IMR-90 (cell line): ENCODE measurements around the gene SPATA31D4. TPM values are rescaled to one million over a fixed set of nuclear protein-coding genes. Genes with fewer than 3 reads are reported as not detected.

Experiments
- ATAC-seq: fragments of 200-7000 bp; cut with Tn5 transposase; 2 replicates; pipeline ENCODE4 v1.9.1; 2020; ENCODE audit warnings: low read depth, mild to moderate bottlenecking, moderate library complexity
- BruUV-seq: library from RNA; stranded (reverse); fragments of 400-500 nt; replicated peaks from 2 replicates; lab custom pipeline; 2021; lab: Mats Ljungman, UMichigan
- CTCF ChIA-PET: fragments of 300-600 bp; formaldehyde crosslinking; extraction: SDS; loops from one replicate; lab custom pipeline; 2021; ENCODE audit warnings: antibody characterized with exemption; lab: Yijun Ruan, JAX
- POLR2A ChIA-PET: fragments of 300-600 bp; sonication (Branson Sonifier 250); formaldehyde crosslinking; loops from one replicate; lab custom pipeline; 2022; ENCODE audit warnings: antibody characterized with exemption; ENCODE audit not compliant: unreplicated experiment; lab: Charles Lee
- DNase-seq: peaks from one replicate; pipeline ENCODE4 v3.0.0; 2013
- H2AFZ ChIP-seq: replicated peaks from 2 replicates; pipeline ENCODE3; 2013; ENCODE audit warnings: low read length, mild to moderate bottlenecking; ENCODE audit not compliant: poor library complexity
- H2AK5ac ChIP-seq: 2 replicates; pipeline ENCODE4 v1.6.1; 2013; ENCODE audit warnings: low read depth, low read length, inconsistent platforms
- H2AK9ac ChIP-seq: replicated peaks from 2 replicates; pipeline ENCODE3; 2013; ENCODE audit warnings: mild to moderate bottlenecking, low read depth, low read length, moderate library complexity; ENCODE audit not compliant: poor library complexity
- H2BK120ac ChIP-seq: 2 replicates; pipeline ENCODE4 v1.6.1; 2013; ENCODE audit warnings: low read depth, low read length, inconsistent platforms
- H2BK15ac ChIP-seq: 3 replicates; pipeline ENCODE4 v1.6.1; 2013; ENCODE audit warnings: low read depth, low read length, inconsistent platforms
- H2BK20ac ChIP-seq: 2 replicates; pipeline ENCODE4 v1.6.1; 2013; ENCODE audit warnings: low read depth, mild to moderate bottlenecking, inconsistent platforms, low read length, moderate library complexity
- H2BK5ac ChIP-seq: 2 replicates; pipeline ENCODE4 v1.6.1; 2013; ENCODE audit warnings: mild to moderate bottlenecking, low read depth, low read length, inconsistent platforms; ENCODE audit not compliant: poor library complexity, severe bottlenecking
- H3K14ac ChIP-seq: replicated peaks from 2 replicates; pipeline ENCODE4 v1.6.1; 2013; ENCODE audit warnings: low read depth, low read length, inconsistent platforms
- H3K18ac ChIP-seq: 2 replicates; pipeline ENCODE4 v1.6.1; 2013; ENCODE audit warnings: low read depth, low read length, control low read depth
- H3K23ac ChIP-seq: 2 replicates; pipeline ENCODE4 v1.6.1; 2013; ENCODE audit warnings: low read depth, low read length, inconsistent platforms
- H3K27ac ChIP-seq: 2 replicates; pipeline ENCODE4 v1.5.1; 2013; ENCODE audit warnings: mild to moderate bottlenecking, control low read depth, low read length; ENCODE audit not compliant: insufficient read depth
- H3K27me3 ChIP-seq: 2 replicates; pipeline ENCODE4 v1.6.1; 2013; ENCODE audit warnings: low read length; ENCODE audit not compliant: control insufficient read depth, insufficient read depth
- H3K36me3 ChIP-seq: 2 replicates; pipeline ENCODE4 v1.6.1; 2013; ENCODE audit warnings: low read length, mixed read lengths; ENCODE audit not compliant: control insufficient read depth, insufficient read depth
- H3K4ac ChIP-seq: 2 replicates; pipeline ENCODE4 v1.6.1; 2013; ENCODE audit warnings: low read depth, low read length, inconsistent platforms
- H3K4me1 ChIP-seq: 2 replicates; pipeline ENCODE4 v1.6.1; 2013; ENCODE audit warnings: low read length, mixed read lengths; ENCODE audit not compliant: control insufficient read depth, insufficient read depth
- H3K4me2 ChIP-seq: 2 replicates; pipeline ENCODE4 v1.6.1; 2013; ENCODE audit warnings: low read depth, mild to moderate bottlenecking, control low read depth, low read length, moderate library complexity
- H3K4me3 ChIP-seq: 2 replicates; pipeline ENCODE4 v1.5.1; 2013; ENCODE audit warnings: low read depth, mild to moderate bottlenecking, control low read depth, low read length, moderate library complexity; ENCODE audit not compliant: insufficient read depth
- H3K56ac ChIP-seq: 2 replicates; pipeline ENCODE4 v1.6.1; 2013; ENCODE audit warnings: low read length, inconsistent platforms; ENCODE audit not compliant: insufficient read depth; ENCODE audit errors: extremely low read depth
- H3K79me1 ChIP-seq, 2 experiments: 2 replicates each; pipeline ENCODE4 v1.6.1; 2013; ENCODE audit warnings: low read length in 2 of 2, inconsistent platforms in 1 of 2, low read depth in 1 of 2
- H3K9ac ChIP-seq: 2 replicates; pipeline ENCODE4 v1.6.1; 2013; ENCODE audit warnings: low read depth, low read length, control low read depth
- H3K9me1 ChIP-seq: 2 replicates; pipeline ENCODE4 v1.6.1; 2013; ENCODE audit warnings: low read length, inconsistent platforms; ENCODE audit not compliant: insufficient read depth
- H3K9me3 ChIP-seq: 2 replicates; pipeline ENCODE4 v1.6.1; 2013; ENCODE audit warnings: low read length; ENCODE audit not compliant: control insufficient read depth, insufficient read depth
- H4K20me1 ChIP-seq: 2 replicates; pipeline ENCODE4 v1.6.1; 2013; ENCODE audit warnings: low read length, inconsistent platforms; ENCODE audit not compliant: insufficient read depth
- H4K5ac ChIP-seq: 2 replicates; pipeline ENCODE4 v1.6.1; 2013; ENCODE audit warnings: mild to moderate bottlenecking, low read depth, low read length, control low read depth
- H4K8ac ChIP-seq, 2 experiments: 2 replicates each; pipeline ENCODE4 v1.6.1; 2013; ENCODE audit warnings: low read depth in 2 of 2, low read length in 2 of 2, control low read depth in 1 of 2, inconsistent platforms in 1 of 2
- H4K91ac ChIP-seq: 2 replicates; pipeline ENCODE4 v1.6.1; 2013; ENCODE audit warnings: low read depth, low read length, inconsistent platforms; ENCODE audit not compliant: insufficient read depth
- CEBPB ChIP-seq: IDR thresholded peaks from 2 replicates; pipeline ENCODE4 v1.6.1; 2012; ENCODE audit warnings: low read depth, low read length, improper control_type of control experiment
- CHD1 ChIP-seq: IDR thresholded peaks from 2 replicates; pipeline ENCODE4 v1.6.1; 2012; ENCODE audit warnings: low read depth, low read length, improper control_type of control experiment
- MAZ ChIP-seq: IDR thresholded peaks from 2 replicates; pipeline ENCODE4 v1.6.1; 2012; ENCODE audit warnings: low read depth, mild to moderate bottlenecking, low read length, improper control_type of control experiment, moderate library complexity, borderline replicate concordance
- WGBS, 2 experiments: methylation state at CpG; one replicate each; pipeline versions ENCODE4 v1.1.5 to v1.1.7; 2013; ENCODE audit warnings: missing lambda C conversion rate in 2 of 2; ENCODE audit not compliant: insufficient read length in 1 of 2; ENCODE audit errors: extremely low coverage in 2 of 2; 5-methylcytosine and 5-hydroxymethylcytosine counted together
- dilution Hi-C: fragments of 300-500 bp; cut with HindIII; formaldehyde crosslinking; loops from one replicate; pipeline ENCODE4 v1.14.3; 2018; ENCODE audit warnings: low sequenced_read_pairs; ENCODE audit not compliant: unreplicated experiment
- in situ Hi-C: fragments of 300-500 bp; cut with MboI; formaldehyde crosslinking; loops from 3 replicates; pipeline ENCODE4 v1.14.3; 2019; ENCODE audit warnings: low sequenced_read_pairs, inconsistent platforms, mixed read lengths
- intact Hi-C: fragments of 100-400 bp; cut with micrococcal nuclease; formaldehyde crosslinking; loops from 2 replicates; pipeline ENCODE4 v1.10.0; 2022
- polyA plus RNA-seq, 3 experiments: library from polyadenylated mRNA; depleted of rRNA; stranded (reverse); fragments of >200 nt; gene quantifications; 2 replicates each; pipeline ENCODE4 v1.2.3, GENCODE V29; 2012; ENCODE audit warnings: low replicate concordance in 1 of 3
- total RNA-seq: library from RNA; depleted of rRNA; stranded (reverse); fragments of >200 nt; gene quantifications from 2 replicates; pipeline ENCODE4 v1.2.3, GENCODE V29; 2012
- TF ChIP-seq, protein P1 (sequence below): fragments of 150-350 bp; IDR thresholded peaks from 2 replicates; pipeline ENCODE4 v1.6.1; 2017; ENCODE audit warnings: mild to moderate bottlenecking, antibody characterized with exemption, low read length, low read depth

SPATA31D4 gene
- total and polyA plus RNA-seq, 2 of the 4 experiments (the other 2 are of a cell fraction) = not detected

- Histone ChIP-seq H4K8ac (no peak overlapping the region), H2BK15ac (no peak overlapping the region), H3K56ac (no peak overlapping the region), H3K9me1 (no peaks in the 10 kb centered on the region), H3K14ac (no peak overlapping the region), H2BK120ac (no peak overlapping the region), H2AFZ (no peak overlapping the region), H4K91ac (no peak overlapping the region), H3K27me3 (no peaks in the 10 kb centered on the region; the same call in 1 of the 2 replicates), H3K18ac (no peak overlapping the region), H3K9ac (no peak overlapping the region), H2BK20ac (no peak overlapping the region), H3K79me1 (no peaks in the 10 kb centered on the region), H3K23ac (no peak overlapping the region), H3K27ac (no peak overlapping the region), H4K5ac (no peak overlapping the region), H3K4ac (no peak overlapping the region), H3K9me3 (no peaks in the 10 kb centered on the region), H3K4me1 (0 out of 2 replicates have a peak, but pooled peaks cover 1% of the 10 kb centered on the region), H2AK5ac (no peak overlapping the region), H2BK5ac (no peak overlapping the region), H2AK9ac (no peak overlapping the region), H3K36me3 (no peaks in the 10 kb centered on the region), H3K4me2 (no peak overlapping the region), H4K20me1 (no peaks in the 10 kb centered on the region), H3K4me3 (no peak overlapping the region)
- intact Hi-C loops (no loop called here), in situ Hi-C loops (no loop called here), dilution Hi-C loops (no loop called here)
- ChIA-PET POLR2A (no interaction called here), CTCF (interaction anchor here (1.0 kb wide), 1 partner anchor 12 kb away, joined by 3 read pairs; no protein-coding TSS in a partner anchor)
- TF ChIP-seq, protein P1, sequence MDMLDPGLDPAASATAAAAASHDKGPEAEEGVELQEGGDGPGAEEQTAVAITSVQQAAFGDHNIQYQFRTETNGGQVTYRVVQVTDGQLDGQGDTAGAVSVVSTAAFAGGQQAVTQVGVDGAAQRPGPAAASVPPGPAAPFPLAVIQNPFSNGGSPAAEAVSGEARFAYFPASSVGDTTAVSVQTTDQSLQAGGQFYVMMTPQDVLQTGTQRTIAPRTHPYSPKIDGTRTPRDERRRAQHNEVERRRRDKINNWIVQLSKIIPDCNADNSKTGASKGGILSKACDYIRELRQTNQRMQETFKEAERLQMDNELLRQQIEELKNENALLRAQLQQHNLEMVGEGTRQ = no peak
- no peak for TF ChIP-seq CHD1
- no peak for TF ChIP-seq CEBPB
- TF ChIP-seq MAZ = no peak
- WGBS, 2 experiments = 84% methylated on average over 6 of the region's 11 CpGs; no CpG with 5 or more reads in 1 of the 2 experiments
- no TSS peak for BruUV-seq
- ATAC-seq (no peak), DNase-seq (no peak)
Measured at GRCh38 chr9:81976351-81976750, 48.1 kb downstream of the SPATA31D4 start.
